ENCODE data around the gene ZNF616.

DNA sequence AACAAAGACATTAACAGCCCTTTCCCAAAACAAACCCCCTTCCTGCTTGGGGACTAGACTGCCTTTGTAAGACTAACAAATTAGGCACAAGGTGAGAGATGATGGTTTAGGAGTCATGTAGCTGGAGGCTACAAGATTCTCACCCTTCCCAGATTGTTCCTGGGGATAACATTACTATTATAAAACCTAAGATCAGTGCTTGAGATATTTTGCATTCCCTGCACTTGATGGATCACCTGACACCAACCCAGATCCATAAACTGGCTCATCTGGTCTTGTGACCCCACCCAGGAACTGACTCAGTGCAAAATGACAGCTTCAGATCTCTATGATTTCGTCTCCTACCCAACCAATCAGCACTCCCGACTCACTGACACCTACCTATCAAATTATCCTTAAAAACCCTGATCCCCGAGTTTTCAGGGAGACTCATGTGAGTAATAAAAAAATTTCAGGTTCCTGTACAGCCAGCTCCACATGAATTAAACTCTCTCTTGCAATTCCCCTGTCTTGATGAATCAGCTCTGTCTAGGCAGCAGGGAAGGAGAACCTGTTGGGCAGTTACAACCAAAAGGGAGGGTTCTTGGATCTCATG is 2.4 kb upstream of the ZNF616 start:
- TF ChIP-seq, protein P1, sequence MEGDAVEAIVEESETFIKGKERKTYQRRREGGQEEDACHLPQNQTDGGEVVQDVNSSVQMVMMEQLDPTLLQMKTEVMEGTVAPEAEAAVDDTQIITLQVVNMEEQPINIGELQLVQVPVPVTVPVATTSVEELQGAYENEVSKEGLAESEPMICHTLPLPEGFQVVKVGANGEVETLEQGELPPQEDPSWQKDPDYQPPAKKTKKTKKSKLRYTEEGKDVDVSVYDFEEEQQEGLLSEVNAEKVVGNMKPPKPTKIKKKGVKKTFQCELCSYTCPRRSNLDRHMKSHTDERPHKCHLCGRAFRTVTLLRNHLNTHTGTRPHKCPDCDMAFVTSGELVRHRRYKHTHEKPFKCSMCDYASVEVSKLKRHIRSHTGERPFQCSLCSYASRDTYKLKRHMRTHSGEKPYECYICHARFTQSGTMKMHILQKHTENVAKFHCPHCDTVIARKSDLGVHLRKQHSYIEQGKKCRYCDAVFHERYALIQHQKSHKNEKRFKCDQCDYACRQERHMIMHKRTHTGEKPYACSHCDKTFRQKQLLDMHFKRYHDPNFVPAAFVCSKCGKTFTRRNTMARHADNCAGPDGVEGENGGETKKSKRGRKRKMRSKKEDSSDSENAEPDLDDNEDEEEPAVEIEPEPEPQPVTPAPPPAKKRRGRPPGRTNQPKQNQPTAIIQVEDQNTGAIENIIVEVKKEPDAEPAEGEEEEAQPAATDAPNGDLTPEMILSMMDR (IDR thresholded peaks at IDR 0.05; ENCODE audit: low read depth, low read length): no peak
- TF ChIP-seq POLR2A (IDR thresholded peaks at IDR 0.05; ENCODE audit: extremely low read depth, insufficient read length): no peak
- no peak for TF ChIP-seq MYC (IDR thresholded peaks at IDR 0.05; ENCODE audit: low read depth, low read length)
- TF ChIP-seq, protein P2, sequence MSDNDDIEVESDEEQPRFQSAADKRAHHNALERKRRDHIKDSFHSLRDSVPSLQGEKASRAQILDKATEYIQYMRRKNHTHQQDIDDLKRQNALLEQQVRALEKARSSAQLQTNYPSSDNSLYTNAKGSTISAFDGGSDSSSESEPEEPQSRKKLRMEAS (IDR thresholded peaks at IDR 0.05; ENCODE audit: low read depth, low read length): no peak

Data from NB4 (cell line).